HepG2 (cell line): Measurements from ENCODE around the gene RTBDN. TPM values are rescaled to one million over a fixed set of nuclear protein-coding genes. Genes with fewer than 3 reads are reported as not detected.

Experiments used
- ATAC-seq: fragments of 200-7000 bp; cut with Tn5 transposase; 3 replicates; pipeline ENCODE4 v1.9.1; 2020; ENCODE audit warnings: mild to moderate bottlenecking, moderate library complexity
- BruUV-seq: library from RNA; stranded (reverse); fragments of 400-500 nt; replicated peaks from 2 replicates; lab custom pipeline; 2021; lab: Mats Ljungman, UMichigan
- CTCF ChIA-PET: fragments of 300-600 bp; formaldehyde crosslinking; extraction: SDS; loops from one replicate; lab custom pipeline; 2021; ENCODE audit warnings: low total read pairs, inconsistent platforms, low intra/inter-chr PET ratio; lab: Yijun Ruan, JAX
- POLR2A ChIA-PET: fragments of 350-600 bp; sonication (Branson Sonifier 250); formaldehyde crosslinking; loops from one replicate; lab custom pipeline; 2020; ENCODE audit warnings: antibody characterized with exemption, inconsistent platforms; lab: Yijun Ruan, JAX
- DNase-seq: peaks from one replicate; pipeline ENCODE4 v3.0.0-alpha.2; 2015; ENCODE audit warnings: low spot score
- FAIRE-seq: peaks from 3 replicates; lab custom pipeline; 2011; peaks lifted over from hg19 to GRCh38; lab: Jason Lieb, UNC
- H2AFZ ChIP-seq: one replicate; pipeline ENCODE4 v1.6.1; 2011; ENCODE audit warnings: low read length, inconsistent platforms
- H3K27ac ChIP-seq: fragments of 300-600 bp; 3 replicates; pipeline ENCODE4 v1.8.0; 2011; ENCODE audit warnings: mixed run types, mild to moderate bottlenecking, mixed read lengths, low read length, inconsistent platforms; ENCODE audit not compliant: insufficient read depth; ENCODE audit errors: extremely low read length
- H3K27me3 ChIP-seq, 2 experiments: fragments of 200-600 bp in 1 of 2; 2 replicates in 1 of 2; 3 replicates in 1 of 2; pipeline versions ENCODE4 v1.6.0 to v1.8.0; 2011; ENCODE audit warnings: low read length in 2 of 2, mild to moderate bottlenecking in 2 of 2, moderate library complexity in 2 of 2, inconsistent platforms in 1 of 2; ENCODE audit not compliant: insufficient read depth in 2 of 2, control insufficient read depth in 1 of 2
- H3K36me3 ChIP-seq, 2 experiments: fragments of 200-600 bp in 1 of 2; replicated peaks in 1 of 2; 2 replicates in 1 of 2; 3 replicates in 1 of 2; pipeline versions ENCODE4 v1.5.1 to v1.8.0; 2011; ENCODE audit warnings: low read length in 2 of 2, inconsistent platforms in 1 of 2; ENCODE audit not compliant: insufficient read depth in 2 of 2, control insufficient read depth in 1 of 2
- H3K4me1 ChIP-seq: 2 replicates; pipeline ENCODE4 v1.5.1; 2012; ENCODE audit warnings: low read length, inconsistent platforms; ENCODE audit not compliant: insufficient read depth
- H3K4me2 ChIP-seq: 2 replicates; pipeline ENCODE4 v1.6.0; 2011; ENCODE audit warnings: low read depth, low read length, inconsistent platforms
- H3K4me3 ChIP-seq, 3 experiments: fragments of 200-600 bp in 1 of 3; sonication (generic), shearing (Covaris generic) in 1 of 3; replicated peaks in 1 of 3; 2 replicates each; pipeline ENCODE4 v1.5.1; 2011 to 2016; ENCODE audit warnings: low read length in 3 of 3, inconsistent platforms in 2 of 3, low read depth in 2 of 3, mild to moderate bottlenecking in 2 of 3, control low read depth in 1 of 3, mixed read lengths in 1 of 3; ENCODE audit not compliant: insufficient read depth in 1 of 3
- H3K79me2 ChIP-seq: one replicate; pipeline ENCODE4 v1.6.1; 2011; ENCODE audit warnings: low read length, inconsistent platforms; ENCODE audit not compliant: insufficient read depth
- H3K9ac ChIP-seq: 2 replicates; pipeline ENCODE4 v1.6.0; 2011; ENCODE audit warnings: mild to moderate bottlenecking, low read depth, low read length, inconsistent platforms; ENCODE audit not compliant: insufficient read depth
- H3K9me3 ChIP-seq: 2 replicates; pipeline ENCODE4 v1.5.1; 2012; ENCODE audit warnings: mild to moderate bottlenecking, low read length
- H4K20me1 ChIP-seq: 2 replicates; pipeline ENCODE4 v1.6.0; 2011; ENCODE audit warnings: inconsistent platforms, mild to moderate bottlenecking, low read length, moderate library complexity; ENCODE audit not compliant: insufficient read depth
- FOXO1 ChIP-seq: sonication (generic); formaldehyde crosslinking; IDR thresholded peaks from 2 replicates; pipeline ENCODE4 v1.4.0; 2020; ENCODE audit warnings: missing genetic modification reagents
- HOXA9 ChIP-seq: sonication (generic); formaldehyde crosslinking; IDR thresholded peaks from 2 replicates; pipeline ENCODE4 v1.8.1; 2022; ENCODE audit warnings: missing genetic modification reagents, mild to moderate bottlenecking, moderate library complexity, borderline replicate concordance
- JUN ChIP-seq: sonication (generic); formaldehyde crosslinking; IDR thresholded peaks from 2 replicates; pipeline ENCODE4 v1.4.0; 2020; ENCODE audit warnings: mild to moderate bottlenecking, missing genetic modification reagents
- NFIC ChIP-seq: IDR thresholded peaks from 2 replicates; pipeline ENCODE4 v1.6.1; 2012; ENCODE audit warnings: mild to moderate bottlenecking, low read length, inconsistent platforms
- RAD21 ChIP-seq: fragments of 450-650 bp; formaldehyde crosslinking; IDR thresholded peaks from 2 replicates; pipeline ENCODE4 v1.5.0; 2020; ENCODE audit warnings: mild to moderate bottlenecking
- REL ChIP-seq: sonication (generic); formaldehyde crosslinking; conservative IDR thresholded peaks from 2 replicates; pipeline ENCODE4 v1.8.0; 2022; ENCODE audit warnings: mild to moderate bottlenecking, missing genetic modification reagents, moderate library complexity
- SNAPC2 ChIP-seq: sonication (generic); formaldehyde crosslinking; IDR thresholded peaks from 2 replicates; pipeline ENCODE4 v1.8.1; 2022; ENCODE audit warnings: mild to moderate bottlenecking, missing genetic modification reagents
- SRSF1 ChIP-seq: fragments of 200-400 bp; formaldehyde crosslinking; optimal IDR thresholded peaks from 2 replicates; pipeline ENCODE3; 2017; ENCODE audit warnings: mild to moderate bottlenecking, low read depth, low read length, moderate library complexity
- WIZ ChIP-seq: sonication (generic); formaldehyde crosslinking; IDR thresholded peaks from 2 replicates; pipeline ENCODE4 v1.5.1; 2020; ENCODE audit warnings: mild to moderate bottlenecking, missing genetic modification reagents
- ZC3H13 ChIP-seq: sonication (generic); formaldehyde crosslinking; IDR thresholded peaks from 2 replicates; pipeline ENCODE4 v1.8.1; 2023; ENCODE audit warnings: mild to moderate bottlenecking, missing genetic modification reagents, moderate library complexity
- ZNF142 ChIP-seq: sonication (generic); formaldehyde crosslinking; IDR thresholded peaks from 2 replicates; pipeline ENCODE4 v1.4.0; 2020; ENCODE audit warnings: missing genetic modification reagents
- ZNF17 ChIP-seq: sonication (generic); formaldehyde crosslinking; IDR thresholded peaks from 2 replicates; pipeline ENCODE4 v1.5.0; 2020; ENCODE audit warnings: mild to moderate bottlenecking, missing genetic modification reagents
- WGBS: methylation state at CpG from one replicate; pipeline ENCODE4 v1.1.6; 2017; ENCODE audit warnings: low lambda C conversion rate; 5-methylcytosine and 5-hydroxymethylcytosine counted together
- in situ Hi-C: cut with HindIII; loops from 2 replicates; pipeline ENCODE4 v1.10.0; 2017; ENCODE audit warnings: low pct_unique_long_range_greater_than_20kb; ENCODE audit not compliant: extremely low pct_ligation_motif_present
- intact Hi-C: fragments of 100-400 bp; cut with micrococcal nuclease; formaldehyde crosslinking; loops from one replicate; pipeline ENCODE4 v1.10.0; 2022; ENCODE audit not compliant: unreplicated experiment
- polyA plus RNA-seq, 8 experiments: library from polyadenylated mRNA; depleted of rRNA in 3 of 8; stranded (reverse) in 7 of 8; unstranded in 1 of 8; fragments of >200 nt; fragmentation: Illumina TruSeq in 4 of 8; extraction: Trizol in 4 of 8; gene quantifications; 2 replicates each; pipeline versions ENCODE4 v1.2.1 to v1.2.3, GENCODE V29; 2011 to 2016; ENCODE audit warnings: low read depth in 4 of 8, missing spikeins in 1 of 8, mixed read lengths in 1 of 8; ENCODE audit not compliant: insufficient read depth in 1 of 8
- total RNA-seq, 5 experiments: library from RNA; depleted of rRNA; stranded (reverse); fragments of >200 nt; fragmentation: Illumina TruSeq; extraction: Trizol; gene quantifications; 2 replicates each; pipeline ENCODE4 v1.2.3, GENCODE V29; 2016; ENCODE audit warnings: low read depth in 1 of 5
- TF ChIP-seq, protein P1 (sequence below): sonication (generic); formaldehyde crosslinking; IDR thresholded peaks from 2 replicates; pipeline ENCODE4 v1.4.0; 2020; ENCODE audit warnings: mild to moderate bottlenecking, low read depth, missing genetic modification reagents
- TF ChIP-seq, protein P2 (sequence below): sonication (generic); formaldehyde crosslinking; IDR thresholded peaks from 2 replicates; pipeline ENCODE4 v1.5.0; 2020; ENCODE audit warnings: missing genetic modification reagents

The RTBDN gene
- total and polyA plus RNA-seq, 2 of the 13 experiments (the other 11 are each of a cell fraction or from before 2014, with no cell fraction given), result 0.27 to 0.48 TPM

- H4K20me1 ChIP-seq, result no peaks in the 10 kb centered on the region
- H3K27ac ChIP-seq, result no peak overlapping the region
- peak overlapping the region; percentile 91 for H3K4me2 ChIP-seq
- H3K4me1 ChIP-seq, result peaks cover 43% of the 10 kb centered on the region
- intact Hi-C loops (loop anchor here (1.0 kb wide), 1 partner anchor 19 kb away; no protein-coding TSS in a partner anchor), in situ Hi-C loops (no loop called here)
- DNase-seq, result peak; percentile 50
- H3K4me3 ChIP-seq, result peak overlapping the region; percentile 76 to 80 (median 79)
- ChIA-PET POLR2A (interaction anchor here (0.5 to 6.4 kb wide), 9 partner anchors 10 to 255 kb away, joined by 3 to 124 read pairs (median 8); partner anchors contain the start of gene JUNB), CTCF (interaction anchor here (0.8 to 3.9 kb wide), 6 partner anchors 11 to 70 kb away, joined by 3 to 54 read pairs (median 4); no protein-coding TSS in a partner anchor)
- H3K27me3 ChIP-seq, result no peaks in the 10 kb centered on the region; a peak in 1 of 5 replicates
- no peak overlapping the region for H2AFZ ChIP-seq
- no peaks in the 10 kb centered on the region for H3K36me3 ChIP-seq
- WGBS, result 24% methylated on average over 21 of the region's 43 CpGs
- BruUV-seq, result no TSS peak
- no peak for FAIRE-seq
- H3K9me3 ChIP-seq, result no peaks in the 10 kb centered on the region
- ATAC-seq, result peak; percentile 66
- H3K79me2 ChIP-seq, result no peaks in the 10 kb centered on the region
- peak overlapping the region; percentile 53 for H3K9ac ChIP-seq
- no peak for TF ChIP-seq ZC3H13 (CRISPR knock-in tag)
- TF ChIP-seq, protein P1, sequence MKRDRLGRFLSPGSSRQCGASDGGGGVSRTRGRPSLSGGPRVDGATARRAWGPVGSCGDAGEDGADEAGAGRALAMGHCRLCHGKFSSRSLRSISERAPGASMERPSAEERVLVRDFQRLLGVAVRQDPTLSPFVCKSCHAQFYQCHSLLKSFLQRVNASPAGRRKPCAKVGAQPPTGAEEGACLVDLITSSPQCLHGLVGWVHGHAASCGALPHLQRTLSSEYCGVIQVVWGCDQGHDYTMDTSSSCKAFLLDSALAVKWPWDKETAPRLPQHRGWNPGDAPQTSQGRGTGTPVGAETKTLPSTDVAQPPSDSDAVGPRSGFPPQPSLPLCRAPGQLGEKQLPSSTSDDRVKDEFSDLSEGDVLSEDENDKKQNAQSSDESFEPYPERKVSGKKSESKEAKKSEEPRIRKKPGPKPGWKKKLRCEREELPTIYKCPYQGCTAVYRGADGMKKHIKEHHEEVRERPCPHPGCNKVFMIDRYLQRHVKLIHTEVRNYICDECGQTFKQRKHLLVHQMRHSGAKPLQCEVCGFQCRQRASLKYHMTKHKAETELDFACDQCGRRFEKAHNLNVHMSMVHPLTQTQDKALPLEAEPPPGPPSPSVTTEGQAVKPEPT (CRISPR knock-in tag), result no peak
- TF ChIP-seq REL, result 0 out of 2 replicates have a peak, but pooled peaks have one; percentile 22
- no peak for TF ChIP-seq FOXO1 (CRISPR knock-in tag)
- no peak for TF ChIP-seq JUN (CRISPR knock-in tag)
- no peak for TF ChIP-seq WIZ (CRISPR knock-in tag)
- peak; percentile 58; the same call in 1 of the 2 replicates for TF ChIP-seq ZNF17 (CRISPR knock-in tag)
- TF ChIP-seq SNAPC2 (CRISPR knock-in tag), result peak; percentile 65; the same call in 1 of the 2 replicates
- peak; percentile 78 for TF ChIP-seq SRSF1
- TF ChIP-seq RAD21, result peak; percentile 89
- TF ChIP-seq, protein P2, sequence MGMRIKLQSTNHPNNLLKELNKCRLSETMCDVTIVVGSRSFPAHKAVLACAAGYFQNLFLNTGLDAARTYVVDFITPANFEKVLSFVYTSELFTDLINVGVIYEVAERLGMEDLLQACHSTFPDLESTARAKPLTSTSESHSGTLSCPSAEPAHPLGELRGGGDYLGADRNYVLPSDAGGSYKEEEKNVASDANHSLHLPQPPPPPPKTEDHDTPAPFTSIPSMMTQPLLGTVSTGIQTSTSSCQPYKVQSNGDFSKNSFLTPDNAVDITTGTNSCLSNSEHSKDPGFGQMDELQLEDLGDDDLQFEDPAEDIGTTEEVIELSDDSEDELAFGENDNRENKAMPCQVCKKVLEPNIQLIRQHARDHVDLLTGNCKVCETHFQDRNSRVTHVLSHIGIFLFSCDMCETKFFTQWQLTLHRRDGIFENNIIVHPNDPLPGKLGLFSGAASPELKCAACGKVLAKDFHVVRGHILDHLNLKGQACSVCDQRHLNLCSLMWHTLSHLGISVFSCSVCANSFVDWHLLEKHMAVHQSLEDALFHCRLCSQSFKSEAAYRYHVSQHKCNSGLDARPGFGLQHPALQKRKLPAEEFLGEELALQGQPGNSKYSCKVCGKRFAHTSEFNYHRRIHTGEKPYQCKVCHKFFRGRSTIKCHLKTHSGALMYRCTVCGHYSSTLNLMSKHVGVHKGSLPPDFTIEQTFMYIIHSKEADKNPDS (CRISPR knock-in tag), result no peak
- TF ChIP-seq ZNF142, result no peak
- no peak for TF ChIP-seq HOXA9 (CRISPR knock-in tag)
- no peak for TF ChIP-seq NFIC
Observed at GRCh38 chr19:12777217-12778016, 57.0 kb downstream of the RTBDN start.
